Heart right ventricle (tissue), 16 donors: ENCODE measurements around the gene IGFALS. TPM values are rescaled to one million over a fixed set of nuclear protein-coding genes. Genes with fewer than 3 reads are reported as not detected.

Experiments used
- ATAC-seq, 8 donors: fragments of 200-7000 bp; cut with Tn5 transposase; one replicate each; pipeline ENCODE4 v1.9.1; 2020; ENCODE audit warnings: mild to moderate bottlenecking in 8 of 8, moderate library complexity in 8 of 8, moderate number of reproducible peaks in 1 of 8
- DNase-seq, 2 donors: peaks; one replicate each; pipeline ENCODE4 v3.0.0-alpha.2; 2020
- H3K27ac ChIP-seq, 10 donors: fragments of 200-600 bp; sonication (generic) in 2 of 10; one replicate each; pipeline versions ENCODE4 v1.5.0 to v1.8.0; 2020 to 2022; ENCODE audit warnings: mild to moderate bottlenecking in 3 of 10
- H3K27me3 ChIP-seq, 7 donors: fragments of 200-600 bp; one replicate each; pipeline ENCODE4 v1.8.0; 2021 to 2022; ENCODE audit warnings: mild to moderate bottlenecking in 2 of 7
- H3K36me3 ChIP-seq, 9 donors: fragments of 200-600 bp; sonication (generic) in 1 of 9; one replicate each; pipeline versions ENCODE4 v1.5.0 to v1.8.0; 2020 to 2022; ENCODE audit warnings: mild to moderate bottlenecking in 2 of 9
- H3K4me1 ChIP-seq, 9 donors: fragments of 200-600 bp; sonication (generic) in 1 of 9; one replicate each; pipeline versions ENCODE4 v1.5.0 to v1.8.0; 2020 to 2022; ENCODE audit warnings: mild to moderate bottlenecking in 4 of 9
- H3K4me3 ChIP-seq, 10 donors: fragments of 200-600 bp; sonication (generic) in 2 of 10; one replicate each; pipeline versions ENCODE4 v1.5.0 to v1.8.0; 2020 to 2022; ENCODE audit warnings: mild to moderate bottlenecking in 7 of 10, moderate library complexity in 2 of 10
- H3K9me3 ChIP-seq, 11 donors: fragments of 200-600 bp in 10 of 11; sonication (generic) in 2 of 11; one replicate each; pipeline versions ENCODE4 v1.5.0 to v1.8.0; 2013 to 2022; ENCODE audit warnings: mild to moderate bottlenecking in 2 of 11, control low read depth in 1 of 11, moderate library complexity in 1 of 11
- CTCF ChIP-seq, 9 donors: fragments of 200-600 bp; sonication (generic) in 2 of 9; IDR thresholded peaks; one replicate each; pipeline versions ENCODE4 v1.5.0 to v1.8.0; 2021 to 2022; ENCODE audit warnings: antibody characterized with exemption in 9 of 9, mild to moderate bottlenecking in 5 of 9, moderate library complexity in 1 of 9
- WGBS, 2 donors: extraction: QIAGEN DNeasy Blood & Tissue Kit; methylation state at CpG; one replicate each; pipeline ENCODE4 v1.1.7; 2013; ENCODE audit warnings: inconsistent platforms in 1 of 2; 5-methylcytosine and 5-hydroxymethylcytosine counted together
- intact Hi-C, 10 donors: fragments of 100-400 bp; cut with DNase I; formaldehyde crosslinking; loops; one replicate each; pipeline versions ENCODE4 v1.11.1 to v1.14.2; 2022
- polyA plus RNA-seq, 2 donors: library from polyadenylated mRNA; stranded (reverse); fragments of 200-250 nt; gene quantifications; one replicate each; pipeline ENCODE4 v1.2.3, GENCODE V29; 2013
- total RNA-seq, 10 donors: library from RNA; stranded (reverse); fragmentation: NEBNext Ultra II Directional in 3 of 10; extraction: Animal tissue kit (Norgen Biotek cat#: 25700) in 3 of 10; gene quantifications; one replicate each; pipeline versions ENCODE4 v1.2.1 to v1.2.4, GENCODE V29; 2021 to 2023
- donor health status: Arrhythmogenic right ventricular cardiomyopathy.
- donor health status: ischemic (EF 13 %, LVEDD 7.1; RV severe dilation, severe dysfunction).
- donor health status: healthy with polysubstance abuse.
- donor health status: DM: no; HTN: yes; CAD: no.
- donor health status: DM: no; HTN: no; CAD: no.
- donor health status: ischemic (EF 25% LVEDD 6.9; RV normal size, moderate dysfunction).
- donor health status: ischemic (EF 25% LVEDD 5.7; RV mildly dilated, moderate dysfunction).
- donor health status: healthy.
- donor health status: DM: yes; HTN: yes; CAD: no.
- donor health status: Ischemic cardiomyopathy.
- donor health status: ischemic (EF 35%, LVEDD 5.7; RV mildly dilated, moderate dysfunction).
- donor health status: nonischemic (EF 11% LVEDD 7.7; RV severe dilation, severe dysfunction).
- donor health status: DM: yes; HTN: yes; CAD: no.
- donor health status: PGD.
- donor health status: ischemic (EF 29% LVEDD 5.4; RV normal size, mild dysfunction).
- donor health status: nonischemic (EF 23%, LVEDD 6.1; RV moderate dilation, normal function).

Gene IGFALS
- total and polyA plus RNA-seq, 12 donors: 0.04 to 0.59 (median 0.13) TPM; not detected in 6

GRCh38 chr16:1772908-1773702 lies 20.4 kb downstream of the IGFALS start, which contains the start of gene MRPS34:
Gene MRPS34, minus strand, starts transcription at chr16:1773134. Its CDS starts 15 bp downstream, at chr16:1773119.
- WGBS, 2 donors: 0% methylated on average over 99 to 108 of the region's 108 CpGs
- peak; percentile 79 to 86 for DNase-seq
- Histone ChIP-seq H3K36me3 (peaks cover 0 to 52% (median 19%) of the 10 kb centered on the region in 9 donors), H3K27me3 (no peaks in the 10 kb centered on the region), H3K9me3 (no peaks in the 10 kb centered on the region), H3K4me3 (peak within 1 kb of the TSS; percentile 88 to 100 (median 98)), H3K4me1 (peaks cover 27 to 46% (median 39%) of the 10 kb centered on the region in 9 donors), H3K27ac (peak within 1 kb of the TSS; percentile 89 to 99 (median 97))
- peak; percentile 51 to 78 (median 66) for ATAC-seq
- TF ChIP-seq CTCF (IDR thresholded peaks at IDR 0.05): peak; percentile 35 to 86 (median 73)
- intact Hi-C loops: loop anchor here in 1 of 10 donors (5.0 kb wide), 1 partner anchor 66 kb away; the partner anchor contains the start of gene MAPK8IP3

DNA sequence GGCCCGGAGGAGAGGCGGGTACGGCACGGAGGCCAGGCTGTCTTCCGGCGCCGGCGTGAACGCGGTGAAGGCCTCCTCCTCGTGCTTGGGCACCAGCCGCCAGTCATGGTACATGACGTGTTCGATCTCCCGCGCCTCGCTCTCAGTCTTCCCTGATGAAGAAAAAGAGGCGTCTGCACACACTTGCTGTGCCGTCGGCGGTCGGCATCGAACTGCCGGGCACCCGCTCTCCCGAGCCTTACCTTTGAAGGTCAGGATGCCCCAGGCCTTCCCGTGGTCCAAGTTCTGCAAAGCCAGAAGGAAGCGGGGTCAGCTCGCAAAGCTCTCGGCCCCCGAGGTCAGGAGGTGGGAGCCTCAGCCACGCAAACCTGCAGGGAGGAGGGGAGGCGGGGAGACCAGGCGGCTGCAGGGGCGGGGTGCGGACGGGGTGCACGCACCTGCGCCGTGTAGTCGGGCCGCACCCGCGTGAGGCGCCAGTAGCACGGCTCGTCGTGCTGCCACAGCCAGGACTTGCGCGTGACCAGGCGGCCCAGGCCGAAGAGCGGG lies 21.1 kb downstream of the IGFALS start, which contains the start of gene EME2:
TSS of gene EME2 (plus strand) at position 449 of the 546 bp plus-strand sequence. CDS start 418 bp downstream, outside the sequence.
- Histone ChIP-seq H3K9me3 (no peaks in the 10 kb centered on the region), H3K27ac (peak within 1 kb of the TSS; percentile 89 to 99 (median 97)), H3K36me3 (peaks cover 0 to 52% (median 21%) of the 10 kb centered on the region in 9 donors), H3K4me1 (peaks cover 27 to 46% (median 39%) of the 10 kb centered on the region in 9 donors), H3K4me3 (peak within 1 kb of the TSS; percentile 88 to 100 (median 98)), H3K27me3 (no peaks in the 10 kb centered on the region)
- intact Hi-C loops: loop anchor here in 1 of 10 donors (5.0 kb wide), 1 partner anchor 65 kb away; the partner anchor contains the start of gene MAPK8IP3
- ATAC-seq (peak in 2 of 8 donors; percentile 0 to 1), DNase-seq (no peak)
- no peak for TF ChIP-seq CTCF (IDR thresholded peaks at IDR 0.05)
- 1% methylated on average over 53 of the region's 53 CpGs for WGBS, 2 donors

DNA sequence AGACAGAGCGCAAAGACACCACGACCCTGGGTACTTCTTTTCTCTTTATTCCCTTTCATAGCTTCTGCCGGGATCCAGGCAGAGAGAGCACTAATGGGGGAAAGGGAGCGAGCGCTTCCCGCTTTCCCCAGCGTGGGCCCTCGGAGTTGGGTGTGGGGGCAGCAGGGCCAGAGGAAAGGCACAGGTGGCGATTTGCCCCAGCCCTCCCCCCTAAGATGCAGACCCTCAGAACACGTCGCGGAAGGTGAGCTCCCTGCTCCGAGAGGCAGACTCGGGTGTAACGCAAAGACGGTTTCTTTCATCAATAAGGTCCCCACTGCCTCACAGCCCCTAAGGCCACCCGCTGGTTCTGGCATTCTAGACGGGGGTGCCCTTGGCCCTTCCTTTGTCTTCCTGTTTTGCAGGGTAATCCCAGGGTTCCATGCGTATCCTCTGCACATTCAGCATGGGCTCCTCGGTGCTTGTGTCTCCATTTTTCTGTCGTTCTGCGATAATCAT lies 21.6 kb downstream of the IGFALS start:
- H3K9me3 ChIP-seq: no peaks in the 10 kb centered on the region
- H3K36me3 ChIP-seq: peaks cover 0 to 52% (median 21%) of the 10 kb centered on the region in 9 donors
- no peak for DNase-seq
- H3K27me3 ChIP-seq: no peaks in the 10 kb centered on the region
- H3K27ac ChIP-seq: peak overlapping the region; percentile 67 to 99 (median 96)
- intact Hi-C loops: loop anchor here in 1 of 10 donors (5.0 kb wide), 1 partner anchor 65 kb away; the partner anchor contains the start of gene MAPK8IP3
- no peak for ATAC-seq
- 14 to 15% methylated on average over 22 of the region's 22 CpGs for WGBS, 2 donors
- TF ChIP-seq CTCF (IDR thresholded peaks at IDR 0.05): no peak
- H3K4me3 ChIP-seq: peak overlapping the region; percentile 88 to 100 (median 98)
- peaks cover 27 to 46% (median 39%) of the 10 kb centered on the region in 9 donors for H3K4me1 ChIP-seq
